PC-3 (cell line): ENCODE data around the gene ADGRV1.

ENCODE experiments used
- CTCF ChIP-seq: fragments of 300-600 bp; sonication (generic); conservative IDR thresholded peaks from 2 replicates; pipeline ENCODE4 v1.5.1; 2017; ENCODE audit warnings: antibody characterized with exemption, low read depth, mild to moderate bottlenecking, low read length
- EZH2 ChIP-seq: fragments of 300-600 bp; sonication (generic); IDR thresholded peaks from one replicate; pipeline ENCODE4 v1.6.1; 2017; ENCODE audit warnings: antibody characterized with exemption, mild to moderate bottlenecking, low read length; ENCODE audit not compliant: unreplicated experiment
- EZH2phosphoT487 ChIP-seq: fragments of 300-600 bp; sonication (generic); IDR thresholded peaks from 2 replicates; pipeline ENCODE4 v1.6.1; 2018; ENCODE audit warnings: mild to moderate bottlenecking, antibody characterized with exemption, low read length, borderline replicate concordance

DNA sequence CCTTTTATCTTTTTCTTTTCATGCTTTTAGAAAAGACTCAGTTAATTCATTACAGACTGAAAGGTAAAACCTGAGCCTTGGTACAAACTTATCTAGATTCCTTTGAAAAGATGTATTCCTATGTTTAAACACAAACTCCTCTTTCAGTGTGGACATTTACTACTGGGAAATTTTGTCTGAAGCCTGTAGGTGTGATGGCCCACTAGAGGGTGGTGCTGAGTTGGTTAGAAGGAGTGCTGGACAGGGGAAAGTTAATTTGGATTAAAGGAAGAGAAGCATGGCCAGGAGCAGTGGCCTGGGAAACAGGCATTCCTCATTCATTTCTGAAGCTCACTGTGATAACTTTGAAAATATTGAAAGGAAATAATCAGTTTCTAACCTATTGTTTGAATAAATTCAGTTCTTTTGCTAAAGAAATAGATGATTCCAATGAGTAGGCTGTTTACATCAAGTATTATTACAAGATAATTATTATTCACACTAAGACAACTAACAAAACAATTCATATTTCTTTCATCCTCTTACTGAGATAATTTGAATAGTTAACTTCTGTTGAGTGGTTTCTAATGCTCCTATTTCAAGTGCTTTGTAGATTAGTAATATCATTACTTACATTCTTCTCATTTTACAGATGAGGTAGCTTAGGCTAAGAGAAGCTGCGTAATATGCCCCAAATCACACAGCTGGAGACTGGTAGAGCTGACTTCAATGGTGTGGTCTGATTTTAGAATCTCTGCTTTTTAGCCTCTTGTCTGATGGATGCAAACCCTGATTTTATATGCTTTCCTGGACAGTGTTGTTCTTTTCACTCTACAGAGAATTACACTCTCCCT is 150.9 kb downstream of the ADGRV1 start:
- TF ChIP-seq CTCF: peak; percentile 97
- no peak for TF ChIP-seq EZH2
- TF ChIP-seq EZH2phosphoT487: no peak
